ENCODE results near the gene H2BK1.

H2BK1 gene

DNA sequence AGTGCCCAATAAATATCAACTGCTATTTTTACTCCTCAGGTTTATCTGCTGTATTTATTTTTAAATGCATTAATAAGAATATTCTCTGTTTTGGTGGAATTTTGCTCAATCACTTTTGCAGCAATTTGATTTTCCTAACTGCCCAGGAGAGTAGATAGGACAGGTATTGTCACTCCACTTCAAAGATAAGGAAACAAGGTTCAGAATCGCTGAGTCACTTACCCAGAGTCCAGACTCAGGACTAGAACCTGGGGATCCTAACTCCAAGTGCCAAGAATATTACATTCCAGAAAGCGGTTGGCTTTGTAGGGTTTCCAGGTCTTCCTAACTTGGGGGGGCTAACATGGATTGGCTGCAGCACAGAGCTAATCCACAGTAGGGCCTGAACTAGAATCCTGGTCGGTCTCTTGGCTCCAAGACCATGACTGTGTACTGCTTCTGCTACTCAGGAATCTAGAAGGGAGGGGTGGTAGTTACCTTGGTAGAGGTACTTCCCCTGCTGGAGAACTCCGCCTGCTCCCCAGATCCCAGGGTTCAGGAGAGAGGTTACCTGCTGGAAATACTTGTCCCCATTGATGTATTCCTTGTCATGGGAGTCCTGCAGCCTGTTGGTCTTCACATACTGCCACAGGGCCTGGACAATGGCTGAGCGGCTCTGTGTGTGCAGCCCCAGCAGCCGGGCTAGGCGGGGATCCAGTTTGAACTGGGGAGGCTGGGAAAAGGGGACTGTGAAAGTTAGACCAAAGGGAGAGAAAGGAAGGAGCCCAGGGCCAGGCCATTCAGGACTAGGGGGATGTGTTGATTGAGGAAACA, 30.9 kb upstream of the H2BK1 start:
- no peak for DNase-seq (ENCODE audit: insufficient read length, low spot score)
- FAIRE-seq: no peak
- TF ChIP-seq, protein P1, sequence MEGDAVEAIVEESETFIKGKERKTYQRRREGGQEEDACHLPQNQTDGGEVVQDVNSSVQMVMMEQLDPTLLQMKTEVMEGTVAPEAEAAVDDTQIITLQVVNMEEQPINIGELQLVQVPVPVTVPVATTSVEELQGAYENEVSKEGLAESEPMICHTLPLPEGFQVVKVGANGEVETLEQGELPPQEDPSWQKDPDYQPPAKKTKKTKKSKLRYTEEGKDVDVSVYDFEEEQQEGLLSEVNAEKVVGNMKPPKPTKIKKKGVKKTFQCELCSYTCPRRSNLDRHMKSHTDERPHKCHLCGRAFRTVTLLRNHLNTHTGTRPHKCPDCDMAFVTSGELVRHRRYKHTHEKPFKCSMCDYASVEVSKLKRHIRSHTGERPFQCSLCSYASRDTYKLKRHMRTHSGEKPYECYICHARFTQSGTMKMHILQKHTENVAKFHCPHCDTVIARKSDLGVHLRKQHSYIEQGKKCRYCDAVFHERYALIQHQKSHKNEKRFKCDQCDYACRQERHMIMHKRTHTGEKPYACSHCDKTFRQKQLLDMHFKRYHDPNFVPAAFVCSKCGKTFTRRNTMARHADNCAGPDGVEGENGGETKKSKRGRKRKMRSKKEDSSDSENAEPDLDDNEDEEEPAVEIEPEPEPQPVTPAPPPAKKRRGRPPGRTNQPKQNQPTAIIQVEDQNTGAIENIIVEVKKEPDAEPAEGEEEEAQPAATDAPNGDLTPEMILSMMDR (IDR thresholded peaks at IDR 0.05; ENCODE audit: insufficient read depth, missing control alignments): no peak

DNA sequence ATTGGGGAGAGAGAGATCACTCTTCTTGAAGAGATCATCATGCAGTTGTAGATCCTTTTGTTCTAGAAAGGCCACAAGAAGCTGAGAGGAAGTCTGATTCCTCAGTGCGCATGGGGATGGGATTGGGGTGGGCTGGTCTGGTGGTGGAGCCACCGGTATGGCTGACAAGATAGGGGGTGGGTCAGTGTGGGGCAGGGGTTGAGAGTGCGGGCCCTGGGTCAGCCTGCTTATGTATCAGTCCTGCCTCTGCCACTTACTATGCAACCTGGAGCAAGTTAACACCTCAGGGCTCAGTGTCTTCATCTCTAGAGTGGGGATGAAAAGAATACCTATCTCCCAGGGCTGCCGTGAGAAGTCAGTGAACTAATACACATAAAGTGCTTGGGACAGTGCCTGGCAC, 30.2 kb upstream of the H2BK1 start:
- TF ChIP-seq, protein P1 (IDR thresholded peaks at IDR 0.05; ENCODE audit: insufficient read depth, missing control alignments): no peak
- no peak for FAIRE-seq
- DNase-seq (ENCODE audit: insufficient read length, low spot score): no peak

GRCh38 chr7:151239837-151240459, 29.7 kb upstream of the H2BK1 start:
- FAIRE-seq: no peak
- TF ChIP-seq, protein P1 (IDR thresholded peaks at IDR 0.05; ENCODE audit: insufficient read depth, missing control alignments): no peak
- no peak for DNase-seq (ENCODE audit: insufficient read length, low spot score)

GRCh38 chr7:151238924-151239836, 28.9 kb upstream of the H2BK1 start:
- TF ChIP-seq, protein P1 (IDR thresholded peaks at IDR 0.05; ENCODE audit: insufficient read depth, missing control alignments): no peak
- DNase-seq (ENCODE audit: insufficient read length, low spot score): no peak
- no peak for FAIRE-seq

DNA sequence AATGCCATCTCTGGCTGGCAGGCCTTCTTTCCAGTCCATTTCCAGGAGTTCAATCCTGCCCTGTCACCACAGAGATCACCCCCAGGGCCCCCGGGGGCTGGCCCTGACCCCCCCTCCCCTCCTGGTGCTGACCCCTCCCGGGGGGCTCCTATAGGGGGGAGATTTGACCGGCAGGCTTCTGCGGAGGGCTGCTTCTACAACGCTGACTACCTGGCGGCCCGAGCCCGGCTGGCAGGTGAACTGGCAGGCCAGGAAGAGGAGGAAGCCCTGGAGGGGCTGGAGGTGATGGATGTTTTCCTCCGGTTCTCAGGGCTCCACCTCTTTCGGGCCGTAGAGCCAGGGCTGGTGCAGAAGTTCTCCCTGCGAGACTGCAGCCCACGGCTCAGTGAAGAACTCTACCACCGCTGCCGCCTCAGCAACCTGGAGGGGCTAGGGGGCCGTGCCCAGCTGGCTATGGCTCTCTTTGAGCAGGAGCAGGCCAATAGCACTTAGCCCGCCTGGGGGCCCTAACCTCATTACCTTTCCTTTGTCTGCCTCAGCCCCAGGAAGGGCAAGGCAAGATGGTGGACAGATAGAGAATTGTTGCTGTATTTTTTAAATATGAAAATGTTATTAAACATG, 28.0 kb upstream of the H2BK1 start:
- FAIRE-seq: no peak

More for the DNA sequence above, 28.0 kb upstream of the H2BK1 start:
- TF ChIP-seq, protein P1 (IDR thresholded peaks at IDR 0.05; ENCODE audit: insufficient read depth, missing control alignments): no peak
- no peak for DNase-seq (ENCODE audit: insufficient read length, low spot score)
